Thymus (tissue), 11 donors: ENCODE results near the gene CAMKMT. TPM values are rescaled to one million over a fixed set of nuclear protein-coding genes. Genes with fewer than 3 reads are reported as not detected.

Experiments
- DNase-seq, 9 donors: peaks; one replicate each; pipeline ENCODE4 v3.0.0-alpha.2; 2013; ENCODE audit warnings: low spot score in 9 of 9, low read depth in 6 of 9, missing footprints in 1 of 9
- H3K27ac ChIP-seq, 2 donors: one replicate each; pipeline ENCODE4 v1.5.1; 2013; ENCODE audit warnings: control low read depth in 1 of 2, low read depth in 1 of 2, low read length in 1 of 2, mild to moderate bottlenecking in 1 of 2, moderate library complexity in 1 of 2
- H3K27me3 ChIP-seq, 2 donors: one replicate each; pipeline ENCODE4 v1.5.1; 2013; ENCODE audit warnings: low read length in 1 of 2; ENCODE audit not compliant: control insufficient read depth in 2 of 2, insufficient read depth in 1 of 2
- H3K36me3 ChIP-seq, 2 donors: one replicate each; pipeline ENCODE4 v1.5.1; 2013; ENCODE audit warnings: low read length in 1 of 2, mild to moderate bottlenecking in 1 of 2, moderate library complexity in 1 of 2; ENCODE audit not compliant: control insufficient read depth in 2 of 2, insufficient read depth in 2 of 2
- H3K4me1 ChIP-seq, 2 donors: one replicate each; pipeline ENCODE4 v1.5.1; 2013; ENCODE audit warnings: low read length in 2 of 2; ENCODE audit not compliant: control insufficient read depth in 2 of 2, insufficient read depth in 2 of 2
- H3K4me3 ChIP-seq, 2 donors: one replicate each; pipeline ENCODE4 v1.5.1; 2013; ENCODE audit warnings: low read length in 2 of 2, control low read depth in 1 of 2, mild to moderate bottlenecking in 1 of 2
- H3K9me3 ChIP-seq, 2 donors: one replicate each; pipeline ENCODE4 v1.5.1; 2013; ENCODE audit warnings: low read length in 1 of 2, mild to moderate bottlenecking in 1 of 2; ENCODE audit not compliant: control insufficient read depth in 2 of 2, insufficient read depth in 1 of 2
- WGBS: extraction: QIAGEN DNeasy Blood & Tissue Kit; methylation state at CpG from one replicate; pipeline ENCODE4 v1.1.7; 2013; 5-methylcytosine and 5-hydroxymethylcytosine counted together
- polyA plus RNA-seq: library from polyadenylated mRNA; stranded (reverse); fragments of 200-250 nt; gene quantifications from one replicate; pipeline ENCODE4 v1.2.3, GENCODE V29; 2013
- total RNA-seq: library from RNA; stranded (reverse); fragments of 120-200 nt; gene quantifications from one replicate; pipeline ENCODE4 v1.2.4, GENCODE V29; 2013
- donor health status: healthy.

Gene CAMKMT
- total and polyA plus RNA-seq, 2 donors = 7.0 to 7.4 TPM

DNA sequence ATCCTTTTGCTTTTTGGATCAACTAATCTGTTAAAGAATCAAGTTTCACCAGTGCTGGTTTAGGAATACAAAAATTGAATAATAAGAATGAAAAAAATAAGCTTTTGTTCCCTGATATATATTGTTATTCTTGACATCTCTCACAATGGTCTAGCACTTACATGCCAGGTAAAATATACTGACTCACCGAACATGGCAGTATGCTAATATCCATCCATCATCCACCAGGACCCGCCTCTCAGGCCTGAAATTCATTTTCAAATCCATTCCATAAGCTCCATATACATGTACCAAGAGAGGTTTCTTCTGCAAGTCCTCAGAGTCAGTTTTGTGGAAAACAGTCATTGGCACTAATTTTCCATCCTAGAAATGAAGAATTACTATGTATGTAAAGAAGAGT, 33.0 kb upstream of the CAMKMT start:
- no peak overlapping the region for H3K4me3 ChIP-seq
- 97% methylated on average over 2 of the region's 2 CpGs for WGBS
- DNase-seq = no peak

DNA sequence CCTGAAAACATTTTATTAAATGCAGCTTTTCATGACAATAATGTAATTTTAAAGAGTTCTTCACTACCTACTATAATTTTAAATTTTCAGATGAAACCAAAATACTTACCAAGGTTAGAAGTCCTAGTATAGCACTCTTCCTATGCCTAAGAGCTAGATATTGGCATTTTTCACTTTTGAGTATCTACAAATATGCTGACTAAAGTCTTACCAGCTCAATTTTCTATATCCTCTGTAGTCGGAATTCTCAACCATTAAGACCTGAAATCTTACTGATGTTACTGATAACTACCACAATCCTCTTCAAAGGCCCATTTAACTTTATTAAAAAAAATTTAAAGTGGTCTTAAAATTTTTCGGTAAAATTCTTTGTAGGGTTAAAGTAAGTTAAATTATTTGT, 32.4 kb upstream of the CAMKMT start:
- Histone ChIP-seq H3K4me1 (no peaks in the 10 kb centered on the region), H3K27ac (no peak overlapping the region), H3K4me3 (no peak overlapping the region), H3K9me3 (no peaks in the 10 kb centered on the region), H3K36me3 (peaks cover 11 to 23% of the 10 kb centered on the region in 2 donors), H3K27me3 (no peaks in the 10 kb centered on the region)
- WGBS = 95% methylated on average over 2 of the region's 2 CpGs
- DNase-seq = no peak

More for the DNA sequence above, 33.0 kb upstream of the CAMKMT start:
- H3K36me3 ChIP-seq = peaks cover 11 to 28% of the 10 kb centered on the region in 2 donors
- no peaks in the 10 kb centered on the region for H3K9me3 ChIP-seq
- no peak overlapping the region for H3K27ac ChIP-seq
- no peaks in the 10 kb centered on the region for H3K27me3 ChIP-seq
- H3K4me1 ChIP-seq = no peaks in the 10 kb centered on the region

DNA sequence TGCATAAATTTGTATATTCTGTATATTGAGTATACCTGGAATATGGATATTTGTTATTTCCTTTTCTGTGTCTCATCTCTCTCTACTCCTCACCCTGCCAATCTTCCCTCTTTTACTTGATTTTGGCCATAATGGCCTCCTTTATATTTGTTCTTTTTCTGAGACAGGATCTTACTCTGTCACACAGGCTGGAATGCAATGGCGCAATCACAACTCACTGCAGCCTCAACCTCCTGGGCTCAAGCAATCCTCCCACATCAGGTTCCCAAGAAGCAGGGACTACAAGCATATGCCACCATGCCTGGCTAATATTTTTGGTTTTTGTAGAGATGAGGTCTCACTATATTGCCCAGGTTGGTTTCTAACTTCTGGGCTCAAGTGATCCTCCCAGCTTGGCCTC, 30.9 kb upstream of the CAMKMT start:
- Histone ChIP-seq H3K27ac (no peak overlapping the region), H3K36me3 (peaks cover 11 to 18% of the 10 kb centered on the region in 2 donors)
- 100% methylated on average over 1 of the region's 1 CpG for WGBS

DNA sequence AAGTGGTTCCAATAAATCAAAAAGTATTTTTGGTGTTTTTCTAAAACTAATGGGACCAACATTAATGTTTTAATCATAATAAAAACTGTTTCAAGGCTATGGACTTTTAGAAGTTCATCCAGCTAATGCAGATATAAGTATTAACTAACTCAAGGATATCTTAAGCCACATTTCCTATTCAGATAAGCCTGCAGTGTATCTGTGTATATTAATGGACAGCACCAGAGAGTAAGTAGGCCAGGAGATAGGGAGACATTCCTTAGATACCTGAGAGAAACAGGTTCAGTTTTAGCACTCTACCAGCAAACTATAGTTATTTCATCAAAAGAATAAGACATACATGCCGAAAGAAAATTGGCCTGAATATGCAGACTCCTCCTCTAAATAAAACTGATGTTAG, 27.8 kb upstream of the CAMKMT start:
- H3K27me3 ChIP-seq = no peaks in the 10 kb centered on the region
- H3K27ac ChIP-seq = no peak overlapping the region
- H3K36me3 ChIP-seq = peaks cover 6 to 21% of the 10 kb centered on the region in 2 donors
- no peak overlapping the region for H3K4me3 ChIP-seq
- WGBS = 99% methylated on average over 1 of the region's 1 CpG
- no peaks in the 10 kb centered on the region for H3K4me1 ChIP-seq
- DNase-seq = no peak
- no peaks in the 10 kb centered on the region for H3K9me3 ChIP-seq

More for the DNA sequence above, 30.9 kb upstream of the CAMKMT start:
- no peak for DNase-seq
- H3K4me1 ChIP-seq = no peaks in the 10 kb centered on the region
- H3K27me3 ChIP-seq = no peaks in the 10 kb centered on the region
- no peaks in the 10 kb centered on the region for H3K9me3 ChIP-seq
- H3K4me3 ChIP-seq = no peak overlapping the region

DNA sequence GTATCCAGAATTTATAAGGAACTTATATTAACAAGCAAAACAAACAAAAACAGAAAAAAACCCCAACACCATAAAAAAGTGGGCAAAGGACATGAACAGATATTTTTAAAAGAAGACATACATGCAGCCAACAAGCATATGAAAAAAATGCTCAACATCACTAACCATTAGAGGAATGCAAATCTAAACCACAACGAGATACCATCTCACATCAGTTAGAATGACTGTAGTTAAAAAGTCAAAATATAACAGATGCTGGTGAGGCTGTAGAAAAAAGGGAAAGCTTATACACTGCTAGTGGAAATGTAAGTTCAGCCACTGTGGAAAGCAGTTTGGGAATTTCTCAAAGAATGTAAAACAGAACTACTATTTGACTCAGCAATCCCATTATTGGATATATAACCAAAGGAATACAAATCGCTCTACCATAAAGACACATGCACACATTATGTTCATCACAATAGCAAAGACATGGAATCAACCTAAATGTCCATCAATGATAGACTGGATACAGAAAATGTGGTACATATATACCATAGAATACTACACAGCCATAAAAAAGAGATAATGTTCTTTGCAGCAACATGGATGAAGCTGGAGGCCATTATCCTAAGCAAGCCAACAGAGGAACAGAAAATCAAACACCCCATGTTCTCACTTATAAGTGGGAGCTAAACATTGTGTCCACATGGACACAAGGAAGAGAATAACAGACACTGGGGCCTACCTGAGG, 25.8 kb upstream of the CAMKMT start:
- Histone ChIP-seq H3K4me3 (no peak overlapping the region), H3K36me3 (peaks cover 6 to 23% of the 10 kb centered on the region in 2 donors), H3K4me1 (no peaks in the 10 kb centered on the region), H3K27ac (no peak overlapping the region), H3K9me3 (no peaks in the 10 kb centered on the region), H3K27me3 (no peaks in the 10 kb centered on the region)
- no peak for DNase-seq
- WGBS = 92% methylated on average over 2 of the region's 2 CpGs

DNA sequence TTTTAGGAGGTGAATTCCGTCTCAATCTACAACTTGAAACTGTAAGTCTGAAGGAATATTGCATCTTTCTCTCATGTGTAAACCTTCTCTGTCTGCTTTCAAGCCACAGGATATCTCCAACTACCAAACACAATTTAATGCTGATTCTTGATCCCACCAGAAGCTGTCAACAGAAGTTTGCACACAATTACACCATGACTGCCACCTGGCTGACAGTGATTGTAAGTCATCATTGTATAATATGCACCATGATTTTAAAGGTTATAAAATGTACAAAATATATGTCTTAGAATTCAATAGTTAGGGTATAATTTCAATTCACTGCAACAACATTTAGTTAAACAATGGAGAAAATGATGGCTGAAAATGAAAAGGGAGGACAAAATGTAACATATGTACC, 18.9 kb upstream of the CAMKMT start:
- Histone ChIP-seq H3K27me3 (no peaks in the 10 kb centered on the region), H3K36me3 (peaks cover 0 to 21% of the 10 kb centered on the region in 2 donors), H3K4me3 (no peak overlapping the region), H3K4me1 (no peaks in the 10 kb centered on the region), H3K9me3 (no peaks in the 10 kb centered on the region), H3K27ac (no peak overlapping the region)
- peak in 6 of 9 donors; percentile 3 to 54 (median 18) for DNase-seq
- WGBS = 97% methylated on average over 1 of the region's 1 CpG

DNA sequence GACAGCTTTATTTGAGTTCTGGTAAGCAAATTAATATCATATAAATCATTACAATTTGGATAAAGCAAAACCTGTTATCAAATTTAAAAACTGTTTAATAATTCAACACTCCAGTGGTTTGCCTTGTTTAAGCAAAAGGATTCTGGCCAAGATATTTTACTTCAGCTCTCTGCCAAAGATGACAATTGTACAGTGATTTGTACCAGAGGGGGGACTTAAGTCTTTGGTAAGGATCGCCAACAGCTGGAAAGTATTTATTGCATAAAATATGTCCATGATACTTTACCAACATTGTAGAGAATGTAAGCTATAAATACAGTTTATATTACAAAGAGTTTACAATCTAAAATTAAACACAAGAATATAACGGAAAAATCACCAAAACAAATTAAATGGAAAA, 14.2 kb upstream of the CAMKMT start:
- no peaks in the 10 kb centered on the region for H3K4me1 ChIP-seq
- H3K27ac ChIP-seq = no peak overlapping the region
- H3K4me3 ChIP-seq = no peak overlapping the region
- H3K9me3 ChIP-seq = no peaks in the 10 kb centered on the region
- 98% methylated on average over 2 of the region's 2 CpGs for WGBS
- DNase-seq = no peak
- peaks cover 0 to 6% of the 10 kb centered on the region in 2 donors for H3K36me3 ChIP-seq
- no peaks in the 10 kb centered on the region for H3K27me3 ChIP-seq

DNA sequence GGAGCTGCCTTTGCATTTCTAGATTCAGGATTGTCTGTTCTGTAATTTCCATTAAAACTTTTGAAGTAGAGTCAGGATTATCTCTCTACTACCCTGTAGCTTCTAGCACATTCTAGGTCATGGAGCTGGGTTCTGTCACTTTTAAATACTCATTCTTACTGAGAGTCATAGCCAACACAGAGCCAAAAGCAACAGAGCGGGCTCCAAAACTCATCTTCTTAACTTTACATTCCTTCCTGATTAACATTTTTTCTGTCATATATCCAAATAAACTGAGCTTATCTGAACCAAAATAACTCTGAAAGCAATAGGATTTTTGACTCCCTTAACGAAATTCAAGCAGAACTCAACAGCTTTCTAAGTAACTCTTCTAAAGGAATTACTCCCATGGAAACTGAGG, 13.3 kb upstream of the CAMKMT start:
- DNase-seq = no peak
- Histone ChIP-seq H3K9me3 (no peaks in the 10 kb centered on the region), H3K4me3 (no peak overlapping the region), H3K27ac (no peak overlapping the region), H3K27me3 (no peaks in the 10 kb centered on the region), H3K4me1 (no peaks in the 10 kb centered on the region), H3K36me3 (no peaks in the 10 kb centered on the region)
- 91% methylated on average over 2 of the region's 2 CpGs for WGBS

DNA sequence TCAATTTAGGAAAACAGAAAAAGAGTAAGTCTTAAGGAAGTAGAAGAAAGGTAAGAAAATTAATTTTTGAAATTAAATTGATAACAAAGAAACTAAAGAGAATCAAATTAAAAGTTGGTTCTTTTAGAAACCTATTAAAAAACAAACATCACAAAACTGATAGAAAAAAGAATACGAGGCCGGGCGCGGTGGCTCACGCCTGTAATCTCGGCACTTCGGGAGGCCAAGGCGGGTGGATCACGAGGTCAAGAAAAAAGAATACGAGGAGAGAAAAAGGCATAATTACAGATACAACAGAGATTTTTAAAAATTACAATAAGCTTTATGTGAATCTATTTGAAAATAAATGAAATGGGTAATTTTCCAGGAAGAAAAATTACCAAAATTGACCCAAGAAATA, 12.2 kb upstream of the CAMKMT start:
- WGBS = 97% methylated on average over 10 of the region's 10 CpGs
- no peaks in the 10 kb centered on the region for H3K36me3 ChIP-seq
- no peaks in the 10 kb centered on the region for H3K27me3 ChIP-seq
- no peak overlapping the region for H3K4me3 ChIP-seq
- H3K4me1 ChIP-seq = no peaks in the 10 kb centered on the region
- no peak for DNase-seq
- H3K27ac ChIP-seq = no peak overlapping the region
- H3K9me3 ChIP-seq = no peaks in the 10 kb centered on the region
